ENCODE data around the gene ZNF76.

The ZNF76 gene

DNA sequence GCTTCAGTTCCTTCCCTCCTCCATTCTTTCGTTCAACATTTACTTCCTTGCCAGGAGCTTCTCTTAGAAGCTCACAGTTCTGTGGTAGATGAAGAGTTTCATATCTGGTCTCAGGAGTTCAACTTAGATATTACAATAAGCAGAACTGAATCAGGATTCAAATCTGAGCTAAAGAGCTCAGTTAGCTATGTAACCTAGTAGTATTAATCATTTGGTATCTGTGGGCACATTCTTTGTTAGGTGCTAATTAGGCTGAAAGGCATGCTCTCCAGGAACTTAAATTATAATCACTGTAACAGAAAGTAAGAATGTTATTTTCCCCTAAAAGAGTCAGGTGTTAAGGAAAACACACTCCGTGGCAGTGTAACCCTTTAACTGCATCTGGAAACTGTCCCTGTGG is 8.4 kb downstream of the ZNF76 start:
- DNase-seq (ENCODE audit: extremely low read depth, insufficient read length) = no peak
- TF ChIP-seq, protein P1, sequence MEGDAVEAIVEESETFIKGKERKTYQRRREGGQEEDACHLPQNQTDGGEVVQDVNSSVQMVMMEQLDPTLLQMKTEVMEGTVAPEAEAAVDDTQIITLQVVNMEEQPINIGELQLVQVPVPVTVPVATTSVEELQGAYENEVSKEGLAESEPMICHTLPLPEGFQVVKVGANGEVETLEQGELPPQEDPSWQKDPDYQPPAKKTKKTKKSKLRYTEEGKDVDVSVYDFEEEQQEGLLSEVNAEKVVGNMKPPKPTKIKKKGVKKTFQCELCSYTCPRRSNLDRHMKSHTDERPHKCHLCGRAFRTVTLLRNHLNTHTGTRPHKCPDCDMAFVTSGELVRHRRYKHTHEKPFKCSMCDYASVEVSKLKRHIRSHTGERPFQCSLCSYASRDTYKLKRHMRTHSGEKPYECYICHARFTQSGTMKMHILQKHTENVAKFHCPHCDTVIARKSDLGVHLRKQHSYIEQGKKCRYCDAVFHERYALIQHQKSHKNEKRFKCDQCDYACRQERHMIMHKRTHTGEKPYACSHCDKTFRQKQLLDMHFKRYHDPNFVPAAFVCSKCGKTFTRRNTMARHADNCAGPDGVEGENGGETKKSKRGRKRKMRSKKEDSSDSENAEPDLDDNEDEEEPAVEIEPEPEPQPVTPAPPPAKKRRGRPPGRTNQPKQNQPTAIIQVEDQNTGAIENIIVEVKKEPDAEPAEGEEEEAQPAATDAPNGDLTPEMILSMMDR (IDR thresholded peaks at IDR 0.05; ENCODE audit: insufficient read depth, low read length, poor library complexity, severe bottlenecking) = no peak
- H3K4me3 ChIP-seq (replicated peaks; ENCODE audit: low read depth, low read length) = no peak overlapping the region
- H3K36me3 ChIP-seq (ENCODE audit: control insufficient read depth, insufficient read depth, low read length) = no peaks in the 10 kb centered on the region
- no peaks in the 10 kb centered on the region for H3K27me3 ChIP-seq (replicated peaks; ENCODE audit: control insufficient read depth, insufficient read depth, low read length)

DNA sequence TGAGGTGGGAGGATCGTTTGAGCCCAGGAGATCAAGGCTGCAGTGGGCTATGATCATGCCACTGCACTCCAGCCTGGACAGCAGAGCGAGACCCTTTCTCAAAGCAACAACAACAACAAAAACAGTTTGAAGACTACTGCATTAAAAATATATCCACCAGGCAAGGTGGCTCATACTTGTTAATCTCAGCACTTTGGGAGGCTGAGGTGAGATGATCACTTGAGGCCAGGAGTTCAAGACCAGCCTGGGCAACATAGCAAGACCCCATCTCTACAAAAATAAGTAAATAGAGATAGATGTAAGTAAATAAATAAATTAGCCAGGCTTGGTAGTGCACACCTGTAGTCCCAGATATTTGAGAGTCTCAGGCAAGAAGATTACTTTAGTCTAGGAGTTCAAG is 12.5 kb downstream of the ZNF76 start:
- Histone ChIP-seq H3K36me3 (ENCODE audit: control insufficient read depth, insufficient read depth, low read length) (no peaks in the 10 kb centered on the region), H3K27me3 (replicated peaks; ENCODE audit: control insufficient read depth, insufficient read depth, low read length) (no peaks in the 10 kb centered on the region), H3K4me3 (replicated peaks; ENCODE audit: low read depth, low read length) (no peak overlapping the region)
- TF ChIP-seq, protein P1 (IDR thresholded peaks at IDR 0.05; ENCODE audit: insufficient read depth, low read length, poor library complexity, severe bottlenecking) = no peak
- DNase-seq (ENCODE audit: extremely low read depth, insufficient read length) = no peak

DNA sequence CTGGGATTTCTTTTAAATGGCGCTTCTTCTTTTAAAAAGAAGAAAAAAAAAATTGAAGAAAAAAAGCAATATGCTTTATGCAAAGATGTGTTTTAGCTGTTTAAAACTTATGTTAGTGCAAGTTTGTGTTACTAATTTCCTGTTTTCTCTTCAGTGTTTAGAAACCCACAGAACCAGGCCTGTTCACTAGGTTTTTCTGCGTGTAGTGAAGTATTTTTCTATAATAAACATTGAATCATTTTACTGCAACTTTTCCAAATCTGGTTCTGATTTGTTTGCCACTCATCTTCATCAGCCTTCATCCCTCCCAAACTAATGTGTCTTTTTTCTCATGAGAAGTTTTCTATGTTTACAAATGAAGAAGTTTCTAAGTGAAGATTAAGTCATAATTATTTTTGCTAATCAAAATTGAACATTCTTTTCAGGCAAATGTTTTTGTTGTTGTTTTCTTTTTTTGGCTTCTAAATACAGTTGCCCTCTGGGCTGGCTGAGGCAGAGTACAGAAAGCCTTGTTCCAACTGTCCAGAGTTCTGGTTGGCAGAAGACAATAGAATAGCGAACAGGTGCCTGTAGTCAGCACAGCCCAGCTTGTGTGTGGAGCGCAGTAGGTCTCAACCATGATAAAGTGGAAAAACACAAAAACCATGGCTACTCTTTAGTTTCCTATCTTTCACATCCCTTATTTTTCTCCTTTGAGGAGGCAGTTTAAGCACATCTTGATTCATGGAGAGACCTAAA is 14.5 kb downstream of the ZNF76 start:
- Histone ChIP-seq H3K4me3 (replicated peaks; ENCODE audit: low read depth, low read length) (no peak overlapping the region), H3K27me3 (replicated peaks; ENCODE audit: control insufficient read depth, insufficient read depth, low read length) (no peaks in the 10 kb centered on the region), H3K36me3 (ENCODE audit: control insufficient read depth, insufficient read depth, low read length) (peaks cover 2% of the 10 kb centered on the region)
- no peak for DNase-seq (ENCODE audit: extremely low read depth, insufficient read length)
- TF ChIP-seq, protein P1 (IDR thresholded peaks at IDR 0.05; ENCODE audit: insufficient read depth, low read length, poor library complexity, severe bottlenecking) = no peak

DNA sequence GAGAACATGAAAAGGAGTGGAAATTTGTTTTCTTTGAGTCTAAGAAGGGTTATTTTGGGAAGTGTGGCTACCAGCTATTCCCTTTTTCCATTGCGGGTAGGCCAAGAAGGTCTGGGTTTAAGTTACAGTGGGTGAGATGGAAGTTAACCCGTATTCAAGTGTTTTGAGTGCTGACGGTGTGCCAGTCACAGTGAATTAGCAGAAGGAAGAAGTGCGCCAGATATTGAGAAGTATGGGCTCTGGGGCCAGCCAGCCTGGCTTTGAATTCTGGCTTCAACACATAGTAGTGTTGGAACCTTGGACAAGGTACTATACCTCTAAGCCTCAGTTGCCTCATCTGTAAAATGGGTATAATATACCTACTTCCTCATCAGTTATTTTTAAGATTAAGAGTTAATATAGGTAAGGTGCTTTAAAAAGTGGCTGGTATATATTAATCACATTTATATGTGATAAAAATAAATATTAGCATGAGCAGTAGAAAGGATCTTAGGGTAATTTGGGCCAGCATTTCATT is 16.3 kb downstream of the ZNF76 start:
- TF ChIP-seq, protein P1 (IDR thresholded peaks at IDR 0.05; ENCODE audit: insufficient read depth, low read length, poor library complexity, severe bottlenecking) = no peak
- Histone ChIP-seq H3K4me3 (replicated peaks; ENCODE audit: low read depth, low read length) (no peak overlapping the region), H3K27me3 (replicated peaks; ENCODE audit: control insufficient read depth, insufficient read depth, low read length) (no peaks in the 10 kb centered on the region), H3K36me3 (ENCODE audit: control insufficient read depth, insufficient read depth, low read length) (peaks cover 2% of the 10 kb centered on the region)
- DNase-seq (ENCODE audit: extremely low read depth, insufficient read length) = no peak

DNA sequence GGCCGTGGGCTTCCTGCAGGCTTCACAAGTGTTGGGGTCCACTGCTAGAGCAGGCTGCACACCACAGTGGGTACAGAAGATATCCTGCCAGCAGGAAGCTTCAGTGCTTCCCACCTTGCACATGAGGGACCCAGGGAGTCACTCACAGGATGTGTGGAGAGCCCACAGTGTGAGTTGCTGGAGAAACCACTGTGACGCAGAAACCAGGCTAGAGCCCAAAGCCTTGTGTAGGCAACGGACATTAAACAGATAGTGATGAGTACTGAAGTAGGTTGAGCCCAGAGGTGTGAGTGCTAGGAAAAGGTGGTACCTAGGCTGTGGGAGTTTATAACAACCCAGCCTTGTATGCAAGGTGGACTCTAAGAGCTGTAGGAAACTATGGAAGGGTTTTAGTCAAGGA is 19.2 kb downstream of the ZNF76 start:
- DNase-seq (ENCODE audit: extremely low read depth, insufficient read length) = no peak
- TF ChIP-seq, protein P1 (IDR thresholded peaks at IDR 0.05; ENCODE audit: insufficient read depth, low read length, poor library complexity, severe bottlenecking) = no peak
- Histone ChIP-seq H3K4me3 (replicated peaks; ENCODE audit: low read depth, low read length) (no peak overlapping the region), H3K27me3 (replicated peaks; ENCODE audit: control insufficient read depth, insufficient read depth, low read length) (no peaks in the 10 kb centered on the region), H3K36me3 (ENCODE audit: control insufficient read depth, insufficient read depth, low read length) (peaks cover 7% of the 10 kb centered on the region)
